H1 (cell line): ENCODE measurements around the gene ITPKB.

Experiments
- POLR2A ChIP-seq, 2 experiments: IDR thresholded peaks; 1 replicate in 1 of 2; 2 replicates in 1 of 2; pipeline ENCODE4 v1.6.1; 2011; ENCODE audit warnings: low read depth in 2 of 2, low read length in 2 of 2, mild to moderate bottlenecking in 2 of 2; ENCODE audit errors: control extremely low read depth in 1 of 2
- ZNF274 ChIP-seq: IDR thresholded peaks from 2 replicates; pipeline ENCODE4 v1.7.0; 2012; ENCODE audit warnings: low read length, borderline replicate concordance; ENCODE audit errors: extremely low read depth
- TF ChIP-seq, protein P1 (sequence below), 3 experiments: IDR thresholded peaks; 1 replicate in 2 of 3; 2 replicates in 1 of 3; pipeline versions ENCODE4 v1.5.1 to v1.6.1; 2011; ENCODE audit warnings: low read length in 3 of 3, mild to moderate bottlenecking in 3 of 3, inconsistent platforms in 2 of 3, low read depth in 1 of 3, moderate library complexity in 1 of 3; ENCODE audit not compliant: insufficient read depth in 1 of 3; ENCODE audit errors: control extremely low read depth in 1 of 3

DNA sequence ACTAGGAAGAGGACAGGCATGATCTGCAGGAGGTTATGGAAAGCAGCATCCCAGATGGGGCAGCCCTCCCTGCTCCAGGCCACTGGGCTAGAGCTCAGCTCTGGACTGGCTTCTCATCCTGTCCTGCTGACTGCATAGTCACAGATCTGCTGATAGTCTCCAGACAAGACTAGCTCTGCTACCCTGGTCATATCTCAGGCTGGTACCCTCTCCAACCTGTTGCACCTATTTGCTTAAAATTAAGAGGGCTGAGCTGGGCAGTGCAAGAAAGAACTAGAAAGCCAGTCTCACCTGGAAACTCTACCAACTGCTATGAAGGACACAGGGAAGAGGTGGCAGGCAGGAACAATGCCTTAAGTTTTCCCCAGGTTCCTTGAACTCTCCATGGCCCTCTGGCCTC, 40.4 kb downstream of the ITPKB start:
- TF ChIP-seq, protein P1, sequence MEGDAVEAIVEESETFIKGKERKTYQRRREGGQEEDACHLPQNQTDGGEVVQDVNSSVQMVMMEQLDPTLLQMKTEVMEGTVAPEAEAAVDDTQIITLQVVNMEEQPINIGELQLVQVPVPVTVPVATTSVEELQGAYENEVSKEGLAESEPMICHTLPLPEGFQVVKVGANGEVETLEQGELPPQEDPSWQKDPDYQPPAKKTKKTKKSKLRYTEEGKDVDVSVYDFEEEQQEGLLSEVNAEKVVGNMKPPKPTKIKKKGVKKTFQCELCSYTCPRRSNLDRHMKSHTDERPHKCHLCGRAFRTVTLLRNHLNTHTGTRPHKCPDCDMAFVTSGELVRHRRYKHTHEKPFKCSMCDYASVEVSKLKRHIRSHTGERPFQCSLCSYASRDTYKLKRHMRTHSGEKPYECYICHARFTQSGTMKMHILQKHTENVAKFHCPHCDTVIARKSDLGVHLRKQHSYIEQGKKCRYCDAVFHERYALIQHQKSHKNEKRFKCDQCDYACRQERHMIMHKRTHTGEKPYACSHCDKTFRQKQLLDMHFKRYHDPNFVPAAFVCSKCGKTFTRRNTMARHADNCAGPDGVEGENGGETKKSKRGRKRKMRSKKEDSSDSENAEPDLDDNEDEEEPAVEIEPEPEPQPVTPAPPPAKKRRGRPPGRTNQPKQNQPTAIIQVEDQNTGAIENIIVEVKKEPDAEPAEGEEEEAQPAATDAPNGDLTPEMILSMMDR (IDR thresholded peaks at IDR 0.05; ENCODE audit: control extremely low read depth in 1 of 3, insufficient read depth in 1 of 3, low read depth in 1 of 3, low read length in 3 of 3): no peak
- TF ChIP-seq ZNF274 (no peak), POLR2A (IDR thresholded peaks at IDR 0.05; ENCODE audit: control extremely low read depth in 1 of 2, low read depth in 2 of 2, low read length in 2 of 2) (no peak)
